ENCODE results near the gene C13orf42. TPM values are rescaled to one million over a fixed set of nuclear protein-coding genes. Genes with fewer than 3 reads are reported as not detected.

C13orf42 gene
- total RNA-seq, 1 donor from 2014 or later: under 0.01 TPM

DNA sequence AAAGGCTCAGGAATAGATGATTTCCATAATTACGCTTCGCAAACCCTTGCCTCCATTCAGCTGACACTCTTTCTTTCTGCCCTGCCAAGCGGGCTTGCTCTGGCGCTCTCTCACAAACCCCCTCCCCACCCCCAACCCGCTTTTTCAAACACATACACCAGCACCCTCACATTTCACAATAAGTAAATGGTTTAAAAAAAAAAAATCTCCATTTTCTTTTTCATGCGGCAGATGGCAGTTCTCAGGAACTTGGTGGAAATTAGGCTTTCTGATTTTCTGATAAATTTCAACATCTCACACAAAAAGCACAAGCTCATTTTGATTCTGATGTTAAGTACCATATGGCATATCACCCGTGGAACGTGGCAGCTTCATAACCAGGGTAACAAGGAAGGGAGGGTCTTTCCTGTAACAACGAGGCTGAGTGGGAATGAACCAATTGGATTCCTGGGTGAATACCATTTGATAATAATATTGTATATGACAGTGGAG, 43.8 kb downstream of the C13orf42 start:
- no peak for FAIRE-seq
- DNase-seq (ENCODE audit: low spot score in 2 of 2): no peak

- FAIRE-seq: no peak
Observed at GRCh38 chr13:51066091-51066831, 44.8 kb downstream of the C13orf42 start.

GRCh38 chr13:51065372-51066090, 45.5 kb downstream of the C13orf42 start:
- FAIRE-seq (no peak), DNase-seq (ENCODE audit: low spot score in 2 of 2) (no peak)

More at GRCh38 chr13:51066091-51066831, 44.8 kb downstream of the C13orf42 start:
- no peak for DNase-seq (ENCODE audit: low spot score in 2 of 2)

DNA sequence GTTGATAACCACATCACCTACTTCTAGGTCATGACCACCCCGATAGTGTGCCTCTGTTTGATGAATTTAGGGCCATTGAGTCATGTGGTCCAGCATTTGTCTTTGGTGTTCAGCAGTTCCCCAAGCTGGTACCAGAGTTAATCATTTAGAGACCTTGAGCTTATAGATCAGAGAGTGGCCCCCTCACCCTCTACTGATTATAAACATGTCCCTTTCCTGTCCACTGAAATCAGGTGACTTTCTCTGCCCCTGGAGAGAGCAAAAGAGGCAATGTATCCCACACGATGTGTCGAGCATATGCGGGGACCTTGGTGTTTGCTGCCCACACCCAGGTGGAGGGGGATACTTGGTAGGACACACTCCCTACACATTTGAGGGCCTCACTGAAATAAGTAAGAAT, 46.3 kb downstream of the C13orf42 start:
- FAIRE-seq: no peak
- DNase-seq (ENCODE audit: low spot score in 2 of 2): no peak

- no peak for FAIRE-seq
- DNase-seq (ENCODE audit: low spot score in 2 of 2): no peak
Observed at GRCh38 chr13:51063909-51064308, 47.2 kb downstream of the C13orf42 start.

DNA sequence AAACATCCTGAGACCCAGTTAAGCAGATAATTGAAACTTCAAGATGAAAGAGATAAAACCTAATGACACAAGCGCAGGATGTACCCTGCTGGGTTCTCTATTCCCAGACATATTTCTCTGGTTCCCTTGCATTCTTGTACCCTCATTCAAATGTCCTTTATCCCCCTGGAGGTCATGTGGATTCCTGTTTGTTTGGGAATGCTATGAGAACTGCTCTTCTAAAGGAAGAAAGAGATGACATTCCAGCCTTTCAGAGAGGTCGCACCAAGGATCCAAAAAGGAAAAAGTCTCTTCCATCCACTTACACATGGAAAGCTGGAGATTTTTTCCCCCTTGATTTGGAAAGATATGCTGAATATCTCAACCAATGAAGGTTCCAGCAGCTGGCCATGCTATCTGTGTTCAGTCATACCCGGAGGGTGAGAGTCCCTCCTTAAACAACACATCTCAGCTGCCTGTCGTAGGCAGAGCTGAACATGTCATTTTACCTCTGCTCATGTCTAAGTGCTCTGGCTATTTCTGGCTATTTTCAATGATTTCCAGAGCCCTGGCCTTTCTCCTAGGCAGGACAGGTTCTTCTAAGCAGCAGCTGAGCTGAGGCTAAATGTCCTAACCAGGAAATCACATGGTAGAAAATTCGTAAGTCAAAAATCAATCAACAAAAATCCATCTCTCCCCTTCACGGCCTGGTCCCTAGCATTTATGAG, 52.5 kb downstream of the C13orf42 start:
- no peak for FAIRE-seq
- no peak for DNase-seq (ENCODE audit: low spot score in 2 of 2)

DNA sequence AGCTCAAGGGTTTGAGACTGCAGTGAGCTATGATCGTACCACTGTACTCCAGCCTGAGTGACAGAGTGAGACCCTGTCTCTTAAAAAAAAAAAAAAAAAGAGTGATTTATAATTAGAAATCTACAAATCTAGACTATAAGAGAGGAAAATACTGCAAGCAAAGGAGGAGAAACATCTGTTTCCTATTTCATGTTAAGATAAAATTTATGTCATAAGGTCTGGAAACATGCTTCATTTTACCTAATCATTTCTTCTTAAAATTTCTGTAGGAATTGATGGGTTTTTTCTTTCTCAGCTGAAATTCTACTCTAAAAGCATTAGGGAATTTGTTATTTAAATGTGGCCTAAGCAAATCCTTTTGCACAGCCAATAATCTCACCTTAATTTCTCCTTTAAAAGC, 53.2 kb downstream of the C13orf42 start:
- no peak for FAIRE-seq
- no peak for DNase-seq (ENCODE audit: low spot score in 2 of 2)

GRCh38 chr13:51057001-51057400, 54.1 kb downstream of the C13orf42 start:
- no peak for DNase-seq (ENCODE audit: low spot score in 2 of 2)
- no peak for FAIRE-seq

GRCh38 chr13:51052581-51052980, 58.5 kb downstream of the C13orf42 start:
- no peak for FAIRE-seq
- no peak for DNase-seq (ENCODE audit: low spot score in 2 of 2)

DNA sequence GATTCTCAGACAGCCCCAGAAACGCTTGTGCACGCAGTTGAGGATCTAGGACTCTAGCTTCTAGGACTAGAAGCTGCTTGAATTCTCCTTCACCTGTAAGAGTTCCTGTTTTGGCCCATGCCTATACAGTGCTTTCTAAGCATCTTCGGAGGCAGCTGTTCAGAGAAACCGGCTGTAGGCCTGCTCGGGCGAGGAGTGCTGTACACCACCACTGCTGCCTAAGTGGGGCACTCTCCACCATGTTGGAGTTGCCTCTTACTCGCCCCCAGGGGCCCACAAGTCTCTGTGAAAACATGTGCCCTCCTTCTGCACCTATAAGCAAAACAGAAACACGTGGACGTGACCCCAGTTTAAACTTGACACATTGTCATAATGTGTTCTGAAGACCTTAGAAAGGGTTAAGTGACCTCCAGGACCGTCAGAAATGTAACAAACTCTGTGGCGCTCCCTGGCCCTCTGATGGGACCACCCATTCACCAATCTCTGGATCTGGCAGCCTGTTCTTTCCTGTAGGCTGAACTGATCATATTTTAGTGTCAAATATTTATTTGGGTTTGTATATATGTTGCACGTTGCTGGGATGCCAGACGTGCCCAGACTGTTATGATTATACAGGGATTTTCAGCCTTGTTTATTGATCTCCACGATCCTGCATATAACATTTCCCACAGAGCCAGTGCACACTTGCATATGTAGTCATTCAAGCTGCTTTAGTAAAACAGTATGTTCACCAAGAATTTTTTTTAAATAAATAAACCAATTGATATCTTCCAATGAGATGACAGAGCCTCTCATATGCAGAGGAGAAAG, 60.8 kb downstream of the C13orf42 start:
- FAIRE-seq: no peak
- no peak for DNase-seq (ENCODE audit: low spot score in 2 of 2)

GRCh38 chr13:51048616-51049015, 62.5 kb downstream of the C13orf42 start:
- FAIRE-seq: no peak

GRCh38 chr13:51048166-51048461, 63.0 kb downstream of the C13orf42 start:
- DNase-seq (ENCODE audit: low spot score in 2 of 2) (no peak), FAIRE-seq (no peak)

More at GRCh38 chr13:51048616-51049015, 62.5 kb downstream of the C13orf42 start:
- no peak for DNase-seq (ENCODE audit: low spot score in 2 of 2)

GRCh38 chr13:51047434-51048165, 63.5 kb downstream of the C13orf42 start:
- no peak for DNase-seq (ENCODE audit: low spot score in 2 of 2)
- no peak for FAIRE-seq

DNA sequence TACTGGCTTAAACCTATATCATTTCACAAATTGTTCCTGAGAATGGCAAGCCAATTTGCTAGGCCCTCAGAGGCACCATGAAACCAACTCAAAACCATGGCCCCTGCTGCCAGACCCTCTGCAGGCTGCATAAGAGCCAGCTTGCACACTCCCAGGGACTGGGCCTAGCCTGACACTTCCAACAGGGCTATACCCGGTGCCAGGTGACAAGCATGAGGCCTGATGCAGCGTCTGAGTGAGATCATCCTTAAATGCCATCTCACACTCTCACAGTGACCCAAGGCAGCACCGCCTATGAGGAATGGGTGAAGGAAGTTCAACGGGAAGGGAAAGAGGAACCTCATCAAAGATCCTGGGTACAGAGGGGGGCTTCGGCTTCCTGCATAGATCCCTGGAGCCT, 65.6 kb downstream of the C13orf42 start:
- DNase-seq (ENCODE audit: low spot score in 2 of 2): no peak
- no peak for FAIRE-seq

GRCh38 chr13:51044023-51044665, 66.9 kb downstream of the C13orf42 start:
- FAIRE-seq (no peak), DNase-seq (ENCODE audit: low spot score in 2 of 2) (no peak)

GRCh38 chr13:51043310-51043709, 67.8 kb downstream of the C13orf42 start:
- DNase-seq (ENCODE audit: low spot score in 2 of 2) (no peak), FAIRE-seq (no peak)

- DNase-seq (ENCODE audit: low spot score in 2 of 2) (no peak), FAIRE-seq (no peak)
Observed at GRCh38 chr13:51041710-51042109, 69.4 kb downstream of the C13orf42 start.

DNA sequence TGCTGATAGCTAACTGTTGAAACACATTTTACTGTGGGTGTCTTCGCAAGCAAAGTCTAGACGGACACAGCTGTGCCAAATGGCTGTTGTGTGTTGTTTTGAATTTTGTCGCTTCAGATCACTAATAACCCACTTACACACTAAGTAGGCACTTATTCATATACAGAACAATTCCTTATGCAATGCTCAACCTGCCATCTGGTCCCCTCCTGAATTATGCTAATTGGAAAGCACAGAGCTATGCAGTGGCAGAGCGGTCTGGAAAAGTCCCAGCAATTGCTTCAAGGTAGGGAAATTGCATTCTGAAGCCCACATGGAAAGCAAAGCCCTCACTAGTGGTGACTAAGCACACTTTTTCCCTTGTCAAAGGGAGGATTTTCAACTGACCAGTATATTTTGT, 69.9 kb downstream of the C13orf42 start:
- FAIRE-seq: no peak
- DNase-seq (ENCODE audit: low spot score in 2 of 2): no peak

- DNase-seq (ENCODE audit: low spot score in 2 of 2) (no peak), FAIRE-seq (no peak)
Observed at GRCh38 chr13:51040431-51040830, 70.6 kb downstream of the C13orf42 start.

Measured in frontal cortex (tissue), 4 donors.